Neuronal stem cell (in vitro differentiated cells): ENCODE measurements around the gene SLC28A1.
A peak's percentile ranks its signal among the peaks of the same experiment; 100 is the strongest.

ENCODE experiments used
- DNase-seq: peaks from one replicate; pipeline ENCODE4 v3.0.0-alpha.2; 2013; ENCODE audit warnings: low spot score
- H2AFZ ChIP-seq: one replicate; pipeline ENCODE4 v1.6.1; 2013; ENCODE audit warnings: mild to moderate bottlenecking, low read length, inconsistent platforms
- H2AK5ac ChIP-seq: 2 replicates; pipeline ENCODE4 v1.6.1; 2013; ENCODE audit warnings: low read depth, mild to moderate bottlenecking, inconsistent platforms, low read length, moderate library complexity, mixed read lengths
- H2BK120ac ChIP-seq: 2 replicates; pipeline ENCODE4 v1.6.1; 2013; ENCODE audit warnings: low read depth, mild to moderate bottlenecking, inconsistent platforms, low read length, moderate library complexity, mixed read lengths
- H2BK12ac ChIP-seq: one replicate; pipeline ENCODE4 v1.6.1; 2013; ENCODE audit warnings: low read length, inconsistent platforms
- H2BK15ac ChIP-seq: 2 replicates; pipeline ENCODE4 v1.6.1; 2013; ENCODE audit warnings: mild to moderate bottlenecking, low read length, inconsistent platforms, mixed read lengths
- H2BK5ac ChIP-seq: one replicate; pipeline ENCODE4 v1.6.1; 2013; ENCODE audit warnings: inconsistent platforms, mild to moderate bottlenecking, low read length, moderate library complexity
- H3K14ac ChIP-seq: one replicate; pipeline ENCODE4 v1.6.1; 2013; ENCODE audit warnings: low read length, inconsistent platforms
- H3K18ac ChIP-seq: 2 replicates; pipeline ENCODE4 v1.6.1; 2013; ENCODE audit warnings: low read length, inconsistent platforms
- H3K23ac ChIP-seq: 2 replicates; pipeline ENCODE4 v1.6.1; 2013; ENCODE audit warnings: low read depth, mild to moderate bottlenecking, mixed read lengths, low read length, inconsistent platforms; ENCODE audit not compliant: poor library complexity
- H3K27ac ChIP-seq: replicated peaks from 3 replicates; pipeline ENCODE4 v1.5.1; 2013; ENCODE audit warnings: low read length, inconsistent platforms
- H3K27me3 ChIP-seq, 3 experiments: 2 replicates each; pipeline ENCODE4 v1.6.1; 2013; ENCODE audit warnings: low read length in 3 of 3, mild to moderate bottlenecking in 2 of 3, inconsistent platforms in 1 of 3, low read depth in 1 of 3, mixed read lengths in 1 of 3, moderate library complexity in 1 of 3; ENCODE audit not compliant: control insufficient read depth in 3 of 3, insufficient read depth in 3 of 3
- H3K36me3 ChIP-seq, 2 donors: replicated peaks in 1 of 2; 2 replicates each; pipeline ENCODE4 v1.6.1; 2013; ENCODE audit warnings: low read length in 2 of 2; ENCODE audit not compliant: control insufficient read depth in 2 of 2, insufficient read depth in 2 of 2
- H3K4ac ChIP-seq: 2 replicates; pipeline ENCODE4 v1.6.1; 2013; ENCODE audit warnings: inconsistent platforms, mild to moderate bottlenecking, low read length, moderate library complexity
- H3K4me1 ChIP-seq, 2 donors: 1 replicate in 1 of 2; 2 replicates in 1 of 2; pipeline ENCODE4 v1.6.1; 2013; ENCODE audit warnings: low read length in 2 of 2, low read depth in 1 of 2; ENCODE audit not compliant: control insufficient read depth in 2 of 2, insufficient read depth in 1 of 2
- H3K4me2 ChIP-seq: one replicate; pipeline ENCODE4 v1.6.1; 2013; ENCODE audit warnings: mild to moderate bottlenecking, low read length, inconsistent platforms; ENCODE audit not compliant: insufficient read depth, poor library complexity, severe bottlenecking
- H3K4me3 ChIP-seq, 2 donors: 2 replicates each; pipeline ENCODE4 v1.5.1; 2013; ENCODE audit warnings: low read length in 2 of 2, mild to moderate bottlenecking in 2 of 2, inconsistent platforms in 1 of 2, moderate library complexity in 1 of 2
- H3K79me1 ChIP-seq: one replicate; pipeline ENCODE4 v1.6.1; 2013; ENCODE audit warnings: low read depth, mild to moderate bottlenecking, inconsistent platforms, low read length, moderate library complexity
- H3K9ac ChIP-seq: one replicate; pipeline ENCODE4 v1.6.1; 2013; ENCODE audit warnings: mild to moderate bottlenecking, low read depth, low read length, inconsistent platforms; ENCODE audit not compliant: poor library complexity
- H3K9me3 ChIP-seq, 2 donors: replicated peaks in 1 of 2; 2 replicates each; pipeline versions ENCODE3 to v1.6.1; 2013; ENCODE audit warnings: low read length in 2 of 2, mild to moderate bottlenecking in 2 of 2, inconsistent platforms in 1 of 2, low read depth in 1 of 2, mixed read lengths in 1 of 2, moderate library complexity in 1 of 2; ENCODE audit not compliant: control insufficient read depth in 2 of 2, insufficient read depth in 1 of 2
- H4K8ac ChIP-seq: one replicate; pipeline ENCODE4 v1.6.1; 2013; ENCODE audit warnings: low read depth, mild to moderate bottlenecking, inconsistent platforms, low read length, moderate library complexity
- H4K91ac ChIP-seq: one replicate; pipeline ENCODE4 v1.6.1; 2013; ENCODE audit warnings: low read length, low read depth, mild to moderate bottlenecking, inconsistent platforms; ENCODE audit not compliant: poor library complexity
- WGBS, 2 donors: extraction: QIAGEN DNeasy Blood & Tissue Kit; methylation state at CpG; one replicate each; pipeline ENCODE4 v1.1.7; 2013; ENCODE audit warnings: missing lambda C conversion rate in 2 of 2, mixed read lengths in 1 of 2; ENCODE audit not compliant: insufficient read length in 2 of 2, insufficient replicate concordance in 1 of 2; ENCODE audit errors: extremely low coverage in 2 of 2; 5-methylcytosine and 5-hydroxymethylcytosine counted together

Gene SLC28A1

GRCh38 chr15:84891339-84891738 is 6.9 kb downstream of the SLC28A1 start:
- Histone ChIP-seq H4K8ac (no peak overlapping the region), H3K14ac (no peak overlapping the region), H3K27me3 (peaks cover 0 to 7% (median 0%) of the 10 kb centered on the region in 3 experiments), H3K4me3 (no peak overlapping the region), H3K9ac (no peak overlapping the region), H3K18ac (no peak overlapping the region), H3K4me1 (peaks cover 0 to 2% of the 10 kb centered on the region in 2 donors), H4K91ac (no peak overlapping the region), H3K4me2 (no peak overlapping the region), H3K4ac (no peak overlapping the region), H3K79me1 (no peaks in the 10 kb centered on the region), H2BK12ac (no peak overlapping the region), H3K9me3 (no peaks in the 10 kb centered on the region), H3K36me3 (no peaks in the 10 kb centered on the region), H2BK15ac (no peak overlapping the region), H2AFZ (no peak overlapping the region), H2BK5ac (no peak overlapping the region), H3K23ac (no peak overlapping the region), H3K27ac (no peak overlapping the region), H2BK120ac (no peak overlapping the region), H2AK5ac (no peak overlapping the region)
- no CpG with 5 or more reads among the region's 6 CpGs for WGBS, 2 donors
- DNase-seq: no peak

DNA sequence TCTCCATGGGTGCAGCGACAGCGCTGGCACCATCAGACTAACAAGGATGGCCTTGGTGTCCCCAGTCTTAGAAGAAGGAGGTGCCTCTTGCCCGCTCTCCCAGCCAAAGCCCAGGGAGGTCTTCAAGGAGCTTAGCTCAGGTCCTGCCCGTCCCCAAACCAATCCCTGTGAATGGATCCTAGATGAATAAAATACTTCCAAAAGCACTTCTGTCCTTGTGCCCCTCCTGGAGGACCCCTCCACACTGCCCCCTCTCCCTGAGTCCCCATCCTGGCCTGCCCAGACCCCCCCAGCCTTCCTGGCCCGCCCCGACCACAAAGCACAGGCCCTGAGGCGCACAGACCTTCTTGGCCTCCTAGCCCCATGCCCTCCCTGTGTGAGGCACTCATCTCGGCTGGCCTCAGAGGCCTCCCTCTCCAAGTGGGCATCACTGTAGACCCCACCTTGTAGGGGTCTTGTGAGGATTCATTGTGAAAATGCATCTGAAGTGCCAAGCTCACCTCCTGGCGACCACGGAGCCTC is 8.4 kb downstream of the SLC28A1 start:
- no peak overlapping the region for H2BK120ac ChIP-seq
- H3K4ac ChIP-seq: no peak overlapping the region
- no peak overlapping the region for H2BK12ac ChIP-seq
- no peak overlapping the region for H3K9ac ChIP-seq
- H2BK5ac ChIP-seq: no peak overlapping the region
- no peaks in the 10 kb centered on the region for H3K9me3 ChIP-seq
- no peak for DNase-seq
- no peak overlapping the region for H4K91ac ChIP-seq
- H3K18ac ChIP-seq: peak overlapping the region; percentile 67
- no CpG with 5 or more reads among the region's 10 CpGs for WGBS, 2 donors
- H3K4me1 ChIP-seq: peaks cover 0 to 2% of the 10 kb centered on the region in 2 donors
- no peak overlapping the region for H3K27ac ChIP-seq
- H3K36me3 ChIP-seq: no peaks in the 10 kb centered on the region
- no peak overlapping the region for H2AFZ ChIP-seq
- H4K8ac ChIP-seq: no peak overlapping the region
- no peak overlapping the region for H2AK5ac ChIP-seq
- H3K27me3 ChIP-seq: peaks cover 0 to 3% (median 0%) of the 10 kb centered on the region in 3 experiments
- H3K4me2 ChIP-seq: no peak overlapping the region
- H3K4me3 ChIP-seq: no peak overlapping the region
- H3K14ac ChIP-seq: no peak overlapping the region
- H3K79me1 ChIP-seq: no peaks in the 10 kb centered on the region
- H2BK15ac ChIP-seq: no peak overlapping the region
- H3K23ac ChIP-seq: no peak overlapping the region

DNA sequence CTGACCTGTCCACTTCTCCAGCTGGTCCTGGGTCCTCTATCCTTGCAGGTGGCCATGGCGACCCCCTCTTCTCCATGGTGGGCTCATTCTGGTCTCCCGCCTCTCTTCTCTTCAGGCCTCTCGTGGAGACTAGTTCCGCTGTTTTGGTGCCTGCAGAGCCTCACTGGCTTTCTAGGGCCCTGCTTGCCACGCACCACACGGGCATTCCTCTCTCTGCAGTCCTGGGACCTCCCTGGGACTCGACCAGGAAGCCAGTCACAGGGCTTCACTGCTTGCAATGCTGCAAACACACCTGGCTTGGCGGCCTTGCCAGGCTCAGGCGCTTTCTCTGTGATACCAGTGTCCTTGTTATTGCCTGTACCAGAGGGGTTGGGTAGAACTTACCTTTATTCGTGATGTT is 9.1 kb downstream of the SLC28A1 start:
- DNase-seq: no peak
- H3K9ac ChIP-seq: no peak overlapping the region
- peaks cover 0 to 2% of the 10 kb centered on the region in 2 donors for H3K4me1 ChIP-seq
- no peak overlapping the region for H3K4ac ChIP-seq
- H4K8ac ChIP-seq: no peak overlapping the region
- H4K91ac ChIP-seq: no peak overlapping the region
- no peak overlapping the region for H2AFZ ChIP-seq
- H3K14ac ChIP-seq: no peak overlapping the region
- no peaks in the 10 kb centered on the region for H3K9me3 ChIP-seq
- H3K27me3 ChIP-seq: peaks cover 0 to 3% (median 0%) of the 10 kb centered on the region in 3 experiments
- no CpG with 5 or more reads among the region's 10 CpGs for WGBS, 2 donors
- peak overlapping the region; percentile 23 for H2AK5ac ChIP-seq
- no peak overlapping the region for H2BK120ac ChIP-seq
- no peak overlapping the region for H3K27ac ChIP-seq
- H3K23ac ChIP-seq: no peak overlapping the region
- H3K18ac ChIP-seq: peak overlapping the region; percentile 84
- H3K36me3 ChIP-seq: no peaks in the 10 kb centered on the region
- no peak overlapping the region for H2BK15ac ChIP-seq
- no peak overlapping the region for H2BK12ac ChIP-seq
- H3K4me3 ChIP-seq: no peak overlapping the region
- H3K79me1 ChIP-seq: no peaks in the 10 kb centered on the region
- H3K4me2 ChIP-seq: no peak overlapping the region
- H2BK5ac ChIP-seq: no peak overlapping the region

GRCh38 chr15:84894736-84895425 is 10.4 kb downstream of the SLC28A1 start:
- no peak overlapping the region for H3K23ac ChIP-seq
- no peak for DNase-seq
- no peak overlapping the region for H3K4me2 ChIP-seq
- H3K4ac ChIP-seq: peak overlapping the region; percentile 55
- H2BK15ac ChIP-seq: no peak overlapping the region
- H2AFZ ChIP-seq: no peak overlapping the region
- H3K14ac ChIP-seq: no peak overlapping the region
- no peak overlapping the region for H3K4me3 ChIP-seq
- H3K27ac ChIP-seq: no peak overlapping the region
- H3K18ac ChIP-seq: peak overlapping the region; percentile 67
- H2AK5ac ChIP-seq: no peak overlapping the region
- no peaks in the 10 kb centered on the region for H3K27me3 ChIP-seq
- no peaks in the 10 kb centered on the region for H3K4me1 ChIP-seq
- WGBS, 2 donors: no CpG with 5 or more reads among the region's 12 CpGs
- H3K79me1 ChIP-seq: no peaks in the 10 kb centered on the region
- no peak overlapping the region for H2BK120ac ChIP-seq
- H4K91ac ChIP-seq: no peak overlapping the region
- H3K36me3 ChIP-seq: no peaks in the 10 kb centered on the region
- no peak overlapping the region for H2BK12ac ChIP-seq
- no peaks in the 10 kb centered on the region for H3K9me3 ChIP-seq
- no peak overlapping the region for H3K9ac ChIP-seq
- no peak overlapping the region for H4K8ac ChIP-seq
- no peak overlapping the region for H2BK5ac ChIP-seq
